SK-N-MC (cell line): Measurements from ENCODE around the gene HDAC4.

ENCODE experiments used
- EZH2 ChIP-seq: fragments of 200-600 bp; sonication (generic); IDR thresholded peaks from one replicate; pipeline ENCODE4 v1.6.1; 2017; ENCODE audit warnings: antibody characterized with exemption
- FOXP2 ChIP-seq: optimal IDR thresholded peaks from 2 replicates; pipeline ENCODE3; 2011; ENCODE audit warnings: mild to moderate bottlenecking, moderate library complexity; ENCODE audit not compliant: insufficient read depth; ENCODE audit errors: extremely low read length, control extremely low read depth
- POLR2AphosphoS5 ChIP-seq: IDR thresholded peaks from 2 replicates; pipeline ENCODE4 v1.6.1; 2012; ENCODE audit warnings: mild to moderate bottlenecking, low read depth, low read length, borderline replicate concordance

DNA sequence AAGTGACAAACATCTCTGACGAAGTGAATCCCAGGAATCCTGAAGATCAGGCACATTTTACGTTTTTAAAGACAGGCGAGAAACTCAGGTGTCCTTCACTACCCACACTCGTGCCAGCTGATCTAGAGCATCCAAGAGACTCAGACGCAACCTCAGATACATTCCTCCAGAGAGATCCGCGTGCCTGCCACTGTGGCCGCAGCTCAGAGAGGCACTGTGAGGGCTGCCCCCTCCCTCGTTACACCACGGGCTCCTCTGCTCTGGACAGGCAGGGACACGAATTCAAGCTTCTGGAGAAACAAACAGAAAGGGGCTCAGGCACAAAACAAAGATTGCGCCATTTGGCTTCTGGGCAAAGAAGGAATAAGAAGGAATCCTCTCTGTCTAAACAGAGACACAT is 268.0 kb downstream of the HDAC4 start:
- TF ChIP-seq POLR2AphosphoS5, result no peak
- no peak for TF ChIP-seq EZH2
- no peak for TF ChIP-seq FOXP2
